Keratinocyte (primary cell): ENCODE results near the gene INPP5A. TPM values are rescaled to one million over a fixed set of nuclear protein-coding genes. Genes with fewer than 3 reads are reported as not detected.

Experiments
- DNase-seq: peaks from one replicate; pipeline ENCODE4 v3.0.0-alpha.2; 2011; ENCODE audit warnings: low read depth, missing footprints, low spot score
- FAIRE-seq: peaks from 2 replicates; lab custom pipeline; 2011; peaks lifted over from hg19 to GRCh38; lab: Jason Lieb, UNC
- H2AFZ ChIP-seq: 2 replicates; pipeline ENCODE4 v1.6.0; 2012; ENCODE audit warnings: low read length, control low read depth, inconsistent platforms; ENCODE audit not compliant: control insufficient read depth
- H3K27ac ChIP-seq: 2 replicates; pipeline ENCODE4 v1.5.1; 2011; ENCODE audit warnings: low read length; ENCODE audit not compliant: control insufficient read depth, insufficient read depth
- H3K27me3 ChIP-seq: 3 replicates; pipeline ENCODE4 v1.6.0; 2011; ENCODE audit warnings: low read length; ENCODE audit not compliant: control insufficient read depth, insufficient read depth; ENCODE audit errors: extremely low read depth
- H3K36me3 ChIP-seq, 2 experiments: 2 replicates in 1 of 2; 3 replicates in 1 of 2; pipeline ENCODE4 v1.5.1; 2011; ENCODE audit warnings: low read length in 2 of 2, mild to moderate bottlenecking in 1 of 2; ENCODE audit not compliant: control insufficient read depth in 2 of 2, insufficient read depth in 2 of 2; ENCODE audit errors: extremely low read depth in 1 of 2
- H3K4me1 ChIP-seq: 3 replicates; pipeline ENCODE4 v1.5.1; 2011; ENCODE audit warnings: low read length; ENCODE audit not compliant: control insufficient read depth, insufficient read depth; ENCODE audit errors: extremely low read depth
- H3K4me2 ChIP-seq: 3 replicates; pipeline ENCODE4 v1.6.0; 2011; ENCODE audit warnings: low read depth, low read length; ENCODE audit not compliant: control insufficient read depth, insufficient read depth; ENCODE audit errors: extremely low read depth
- H3K4me3 ChIP-seq, 3 experiments: fragments of 200-600 bp in 1 of 3; sonication (generic) in 1 of 3; 2 replicates in 2 of 3; 3 replicates in 1 of 3; pipeline ENCODE4 v1.5.1; 2011 to 2016; ENCODE audit warnings: low read length in 3 of 3, mild to moderate bottlenecking in 3 of 3, control low read depth in 2 of 3, inconsistent platforms in 1 of 3, low read depth in 1 of 3, mixed read lengths in 1 of 3, mixed run types in 1 of 3, moderate library complexity in 1 of 3; ENCODE audit not compliant: control insufficient read depth in 2 of 3, insufficient read depth in 2 of 3; ENCODE audit errors: extremely low read depth in 1 of 3
- H3K79me2 ChIP-seq: 2 replicates; pipeline ENCODE4 v1.6.0; 2012; ENCODE audit warnings: low read length; ENCODE audit not compliant: control insufficient read depth, insufficient read depth
- H3K9ac ChIP-seq: 3 replicates; pipeline ENCODE4 v1.6.0; 2011; ENCODE audit warnings: low read length; ENCODE audit not compliant: control insufficient read depth, insufficient read depth; ENCODE audit errors: extremely low read depth
- H3K9me1 ChIP-seq: 3 replicates; pipeline ENCODE4 v1.6.0; 2011; ENCODE audit warnings: low read length; ENCODE audit not compliant: control insufficient read depth, insufficient read depth; ENCODE audit errors: extremely low read depth
- H3K9me3 ChIP-seq: 2 replicates; pipeline ENCODE4 v1.5.1; 2012; ENCODE audit warnings: low read depth, low read length; ENCODE audit not compliant: control insufficient read depth
- H4K20me1 ChIP-seq: 3 replicates; pipeline ENCODE4 v1.6.0; 2011; ENCODE audit warnings: low read length; ENCODE audit not compliant: control insufficient read depth, insufficient read depth; ENCODE audit errors: extremely low read depth
- EZH2 ChIP-seq: IDR thresholded peaks from one replicate; pipeline ENCODE4 v1.6.1; 2012; ENCODE audit warnings: inconsistent platforms, mild to moderate bottlenecking, low read length, moderate library complexity
- dilution Hi-C: fragments of 300-500 bp; cut with MboI; formaldehyde crosslinking; loops from one replicate; pipeline ENCODE4 v1.7.0; 2020; ENCODE audit warnings: low sequenced_read_pairs; ENCODE audit not compliant: extremely low pct_ligation_motif_present
- polyA plus RNA-seq, 5 experiments: library from polyadenylated mRNA; depleted of rRNA in 3 of 5; stranded (reverse) in 3 of 5; stranded (forward) in 1 of 5; unstranded in 1 of 5; fragments of >200 nt; gene quantifications; 1 replicate in 1 of 5; 2 replicates in 3 of 5; 3 replicates in 1 of 5; pipeline versions ENCODE4 v1.2.1 to v1.2.3, GENCODE V29; 2011 to 2012; ENCODE audit warnings: missing spikeins in 2 of 5, low read depth in 1 of 5, low replicate concordance in 1 of 5
- TF ChIP-seq, protein P1 (sequence below), 3 experiments: IDR thresholded peaks in 1 of 3; conservative IDR thresholded peaks in 1 of 3; optimal IDR thresholded peaks in 1 of 3; 2 replicates in 2 of 3; 3 replicates in 1 of 3; pipeline versions ENCODE3 to v1.5.1; 2011; ENCODE audit warnings: low read length in 3 of 3, mild to moderate bottlenecking in 3 of 3, moderate library complexity in 2 of 3, control low read depth in 1 of 3, inconsistent platforms in 1 of 3; ENCODE audit not compliant: insufficient read depth in 2 of 3; ENCODE audit errors: extremely low read depth in 1 of 3

Gene INPP5A
- polyA plus RNA-seq, 1 donor (not counting 4 experiments of a cell fraction or from before 2014, with no cell fraction given): 11.2 TPM

DNA sequence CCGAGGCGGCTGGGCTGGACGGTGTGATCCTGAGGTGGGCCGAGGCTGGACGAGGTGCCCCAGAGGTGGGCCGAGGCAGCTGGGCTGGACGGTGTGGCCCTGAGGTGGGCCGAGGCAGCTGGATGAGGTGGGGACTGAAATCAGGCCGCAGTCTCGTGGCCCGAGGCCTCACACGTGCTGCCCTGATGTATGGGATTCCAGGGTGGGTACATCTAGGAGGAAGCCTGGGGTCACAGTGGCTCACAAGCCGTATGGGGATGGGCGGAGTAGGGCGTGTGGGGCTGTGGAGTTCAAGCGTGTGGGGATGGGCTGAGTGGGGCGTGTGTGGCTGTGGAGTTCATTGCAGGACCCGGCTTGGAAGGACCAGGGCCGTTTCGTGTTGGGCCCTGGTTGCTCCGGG, 260.8 kb downstream of the INPP5A start:
- no peaks in the 10 kb centered on the region for H4K20me1 ChIP-seq
- peaks cover 6% of the 10 kb centered on the region for H3K9me3 ChIP-seq
- no peak overlapping the region for H3K27ac ChIP-seq
- no peak overlapping the region for H3K4me2 ChIP-seq
- H3K36me3 ChIP-seq: no peaks in the 10 kb centered on the region
- FAIRE-seq (no peak), DNase-seq (no peak)
- no peak overlapping the region for H2AFZ ChIP-seq
- H3K79me2 ChIP-seq: no peaks in the 10 kb centered on the region
- H3K27me3 ChIP-seq: peaks cover 3% of the 10 kb centered on the region
- H3K9ac ChIP-seq: no peak overlapping the region
- no peak for TF ChIP-seq EZH2
- TF ChIP-seq, protein P1, sequence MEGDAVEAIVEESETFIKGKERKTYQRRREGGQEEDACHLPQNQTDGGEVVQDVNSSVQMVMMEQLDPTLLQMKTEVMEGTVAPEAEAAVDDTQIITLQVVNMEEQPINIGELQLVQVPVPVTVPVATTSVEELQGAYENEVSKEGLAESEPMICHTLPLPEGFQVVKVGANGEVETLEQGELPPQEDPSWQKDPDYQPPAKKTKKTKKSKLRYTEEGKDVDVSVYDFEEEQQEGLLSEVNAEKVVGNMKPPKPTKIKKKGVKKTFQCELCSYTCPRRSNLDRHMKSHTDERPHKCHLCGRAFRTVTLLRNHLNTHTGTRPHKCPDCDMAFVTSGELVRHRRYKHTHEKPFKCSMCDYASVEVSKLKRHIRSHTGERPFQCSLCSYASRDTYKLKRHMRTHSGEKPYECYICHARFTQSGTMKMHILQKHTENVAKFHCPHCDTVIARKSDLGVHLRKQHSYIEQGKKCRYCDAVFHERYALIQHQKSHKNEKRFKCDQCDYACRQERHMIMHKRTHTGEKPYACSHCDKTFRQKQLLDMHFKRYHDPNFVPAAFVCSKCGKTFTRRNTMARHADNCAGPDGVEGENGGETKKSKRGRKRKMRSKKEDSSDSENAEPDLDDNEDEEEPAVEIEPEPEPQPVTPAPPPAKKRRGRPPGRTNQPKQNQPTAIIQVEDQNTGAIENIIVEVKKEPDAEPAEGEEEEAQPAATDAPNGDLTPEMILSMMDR (optimal IDR thresholded peaks at IDR 0.05 in 1 of 3, IDR thresholded peaks at IDR 0.05 in 1 of 3, conservative IDR thresholded peaks at IDR 0.05 in 1 of 3; ENCODE audit: extremely low read depth in 1 of 3, insufficient read depth in 2 of 3, low read length in 3 of 3): no peak
- no peaks in the 10 kb centered on the region for H3K4me1 ChIP-seq
- no peak overlapping the region for H3K4me3 ChIP-seq
- dilution Hi-C loops: no loop called here
- no peaks in the 10 kb centered on the region for H3K9me1 ChIP-seq

DNA sequence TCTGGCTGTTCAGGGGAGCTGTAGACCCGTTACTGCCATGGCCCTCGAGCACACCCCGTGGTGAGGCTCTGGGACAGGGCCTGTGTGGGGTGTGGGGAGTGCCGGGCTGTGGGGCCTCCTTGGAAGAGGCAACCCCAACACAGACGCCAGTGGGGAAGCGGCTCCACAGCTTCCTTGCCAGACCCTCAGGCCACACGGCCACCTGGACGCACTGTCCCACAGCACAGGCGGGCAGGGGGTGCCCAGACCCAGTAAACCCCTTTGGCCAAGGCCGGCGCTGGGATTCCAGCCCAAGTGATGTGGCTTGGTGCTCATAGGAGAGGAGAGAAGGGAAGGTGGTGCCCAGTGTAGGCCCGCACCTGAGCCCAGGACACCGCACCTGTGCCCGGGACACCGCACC, 261.3 kb downstream of the INPP5A start:
- no peaks in the 10 kb centered on the region for H3K36me3 ChIP-seq
- FAIRE-seq (no peak), DNase-seq (no peak)
- no peaks in the 10 kb centered on the region for H3K79me2 ChIP-seq
- H3K4me1 ChIP-seq: no peaks in the 10 kb centered on the region
- H3K4me2 ChIP-seq: no peak overlapping the region
- peaks cover 6% of the 10 kb centered on the region for H3K9me3 ChIP-seq
- no peaks in the 10 kb centered on the region for H3K9me1 ChIP-seq
- H3K4me3 ChIP-seq: no peak overlapping the region
- dilution Hi-C loops: no loop called here
- TF ChIP-seq, protein P1 (optimal IDR thresholded peaks at IDR 0.05 in 1 of 3, IDR thresholded peaks at IDR 0.05 in 1 of 3, conservative IDR thresholded peaks at IDR 0.05 in 1 of 3; ENCODE audit: extremely low read depth in 1 of 3, insufficient read depth in 2 of 3, low read length in 3 of 3): no peak
- TF ChIP-seq EZH2: no peak
- no peaks in the 10 kb centered on the region for H4K20me1 ChIP-seq
- no peak overlapping the region for H2AFZ ChIP-seq
- H3K27me3 ChIP-seq: peaks cover 3% of the 10 kb centered on the region
- H3K27ac ChIP-seq: no peak overlapping the region
- H3K9ac ChIP-seq: no peak overlapping the region
